GM23338 (cell line): ENCODE data around the gene GPRASP2. TPM values are rescaled to one million over a fixed set of nuclear protein-coding genes. Genes with fewer than 3 reads are reported as not detected.

Experiments used
- ATAC-seq: fragments of 200-7000 bp; cut with Tn5 transposase; 3 replicates; pipeline ENCODE4 v1.9.1; 2020
- DNase-seq: peaks from one replicate; pipeline ENCODE4 v3.0.0-alpha.2; 2015; ENCODE audit warnings: low spot score
- H2AFZ ChIP-seq: fragments of 200-600 bp; sonication (generic); 2 replicates; pipeline ENCODE4 v1.8.0; 2016; ENCODE audit warnings: antibody characterized with exemption, mild to moderate bottlenecking, moderate library complexity
- H3F3A ChIP-seq: fragments of 200-600 bp; sonication (generic); replicated peaks from 2 replicates; pipeline ENCODE4 v1.8.0; 2017; ENCODE audit warnings: antibody characterized with exemption, mixed run types, low read depth
- H3K27ac ChIP-seq: fragments of 200-600 bp; sonication (generic); 2 replicates; pipeline ENCODE4 v1.6.1; 2016; ENCODE audit warnings: low read depth
- H3K27me3 ChIP-seq: fragments of 200-600 bp; sonication (generic); 2 replicates; pipeline ENCODE4 v1.8.0; 2016; ENCODE audit warnings: mild to moderate bottlenecking, mixed run types, moderate library complexity; ENCODE audit not compliant: insufficient read depth
- H3K36me3 ChIP-seq: fragments of 200-600 bp; sonication (generic); 2 replicates; pipeline ENCODE4 v1.8.0; 2016; ENCODE audit warnings: mild to moderate bottlenecking; ENCODE audit not compliant: insufficient read depth
- H3K4me1 ChIP-seq: fragments of 200-600 bp; sonication (generic); 2 replicates; pipeline ENCODE4 v1.8.0; 2016; ENCODE audit warnings: mild to moderate bottlenecking, moderate library complexity; ENCODE audit not compliant: insufficient read depth
- H3K4me2 ChIP-seq: fragments of 200-600 bp; sonication (generic); 2 replicates; pipeline ENCODE4 v1.7.1; 2017; ENCODE audit warnings: mixed run types
- H3K4me3 ChIP-seq: fragments of 200-600 bp; sonication (generic); 2 replicates; pipeline ENCODE4 v1.6.1; 2016; ENCODE audit warnings: mixed run types
- H3K79me2 ChIP-seq: fragments of 200-600 bp; sonication (generic); replicated peaks from 2 replicates; pipeline ENCODE4 v1.8.0; 2017; ENCODE audit warnings: mild to moderate bottlenecking; ENCODE audit not compliant: insufficient read depth
- H3K9me2 ChIP-seq: fragments of 200-600 bp; sonication (generic); 2 replicates; pipeline ENCODE4 v1.8.0; 2017; ENCODE audit not compliant: insufficient read depth
- H4K20me1 ChIP-seq: fragments of 200-600 bp; sonication (generic); replicated peaks from 2 replicates; pipeline ENCODE4 v1.8.0; 2017; ENCODE audit warnings: mild to moderate bottlenecking; ENCODE audit not compliant: insufficient read depth
- H3K27ac Mint-ChIP-seq: 2 replicates; pipeline ENCODE4 v1.8.0; 2020; ENCODE audit warnings: inconsistent platforms, mild to moderate bottlenecking, moderate library complexity, mixed read lengths
- H3K27me3 Mint-ChIP-seq: 3 replicates; pipeline ENCODE4 v1.8.0; 2022; ENCODE audit warnings: low read depth, mild to moderate bottlenecking, moderate library complexity, mixed read lengths, inconsistent platforms; ENCODE audit not compliant: insufficient read depth, poor library complexity
- H3K36me3 Mint-ChIP-seq: 3 replicates; pipeline ENCODE4 v1.8.0; 2021; ENCODE audit warnings: low read depth, mild to moderate bottlenecking, inconsistent platforms, moderate library complexity, mixed read lengths
- H3K4me1 Mint-ChIP-seq: 3 replicates; pipeline ENCODE4 v1.8.0; 2020; ENCODE audit warnings: mild to moderate bottlenecking, inconsistent platforms, mixed read lengths
- H3K4me3 Mint-ChIP-seq: 3 replicates; pipeline ENCODE4 v1.8.0; 2021; ENCODE audit warnings: moderate library complexity, mild to moderate bottlenecking, inconsistent platforms, mixed read lengths
- H3K9me3 Mint-ChIP-seq: 3 replicates; pipeline ENCODE4 v1.8.0; 2020; ENCODE audit warnings: moderate library complexity, mild to moderate bottlenecking, inconsistent platforms, mixed read lengths
- CREB1 ChIP-seq: fragments of 250-450 bp; sonication (Bioruptor Pico); IDR thresholded peaks from 2 replicates; pipeline ENCODE4 v1.5.0; 2020; ENCODE audit warnings: low read depth, mild to moderate bottlenecking, moderate library complexity
- CTCF ChIP-seq, 2 experiments: fragments of 200-600 bp in 1 of 2; sonication (generic) in 1 of 2; conservative IDR thresholded peaks; 2 replicates each; pipeline versions ENCODE4 v1.5.1 to v1.6.1; 2016 to 2017; ENCODE audit warnings: antibody characterized with exemption in 2 of 2, low read depth in 2 of 2, mild to moderate bottlenecking in 2 of 2, moderate library complexity in 1 of 2
- ETS1 ChIP-seq: IDR thresholded peaks from 2 replicates; pipeline ENCODE4 v1.6.1; 2016; ENCODE audit warnings: antibody characterized with exemption
- EZH2 ChIP-seq: fragments of 200-600 bp; sonication (generic); IDR thresholded peaks from one replicate; pipeline ENCODE4 v1.8.0; 2017; ENCODE audit warnings: antibody characterized with exemption, mild to moderate bottlenecking, low read depth; ENCODE audit not compliant: unreplicated experiment
- EZH2phosphoT487 ChIP-seq: fragments of 200-600 bp; sonication (generic); IDR thresholded peaks from one replicate; pipeline ENCODE4 v1.8.1; 2018; ENCODE audit warnings: antibody characterized with exemption; ENCODE audit not compliant: unreplicated experiment
- JUNB ChIP-seq: IDR thresholded peaks from one replicate; pipeline ENCODE4 v1.6.1; 2016; ENCODE audit warnings: antibody characterized with exemption; ENCODE audit not compliant: unreplicated experiment
- NANOG ChIP-seq: IDR thresholded peaks from 2 replicates; pipeline ENCODE4 v1.6.1; 2016; ENCODE audit warnings: antibody characterized with exemption, borderline replicate concordance
- STAT1 ChIP-seq: IDR thresholded peaks from one replicate; pipeline ENCODE4 v1.6.1; 2016; ENCODE audit warnings: antibody characterized with exemption; ENCODE audit not compliant: unreplicated experiment
- ZNF114 ChIP-seq: fragments of 250-450 bp; sonication (Bioruptor Pico); IDR thresholded peaks from 2 replicates; pipeline ENCODE4 v1.5.0; 2020; ENCODE audit warnings: mild to moderate bottlenecking, moderate library complexity
- ZNF331 ChIP-seq: fragments of 250-450 bp; sonication (Bioruptor Pico); IDR thresholded peaks from 2 replicates; pipeline ENCODE4 v1.5.0; 2020; ENCODE audit warnings: low read depth, mild to moderate bottlenecking, moderate library complexity
- ZNF462 ChIP-seq: fragments of 250-450 bp; sonication (Bioruptor Pico); IDR thresholded peaks from 2 replicates; pipeline ENCODE4 v1.5.0; 2020; ENCODE audit warnings: mild to moderate bottlenecking, moderate library complexity
- polyA plus RNA-seq: library from polyadenylated mRNA; unstranded; fragments of >200 nt; fragmentation: Nextera tagmentation; extraction: Ambion mirVana; gene quantifications from 2 replicates; pipeline ENCODE4 v1.2.1, GENCODE V29; 2016
- total RNA-seq: library from RNA; depleted of rRNA; stranded (reverse); fragments of >200 nt; shearing (Covaris generic); gene quantifications from 2 replicates; pipeline ENCODE4 v1.2.3, GENCODE V29; 2014

The GPRASP2 gene
- total and polyA plus RNA-seq, 2 experiments from 2014 or later = 4.9 to 22.4 TPM

DNA sequence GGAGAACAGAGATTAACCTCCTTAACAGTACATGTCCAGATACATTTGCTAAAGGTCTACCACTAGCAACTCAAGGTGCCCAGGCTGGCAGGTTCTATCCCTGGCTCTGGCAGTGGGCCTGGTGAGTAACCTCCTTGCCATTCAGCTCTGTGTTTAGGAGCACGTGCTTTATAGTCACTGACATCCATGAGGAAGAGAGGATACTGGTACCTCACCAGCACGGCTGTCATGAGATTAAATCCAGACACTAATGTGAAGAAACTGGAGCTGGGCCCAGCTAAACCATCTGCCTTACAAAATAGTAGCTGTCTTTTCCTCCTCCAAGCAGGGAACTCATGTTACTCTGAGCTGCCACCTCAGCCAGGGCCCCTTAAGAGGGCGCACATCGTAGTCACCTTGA, 53.6 kb downstream of the GPRASP2 start:
- no peak overlapping the region for H3K27ac ChIP-seq
- no peaks in the 10 kb centered on the region for H3K27me3 ChIP-seq
- no peak for ATAC-seq
- no peaks in the 10 kb centered on the region for H3K36me3 Mint-ChIP-seq
- no peak overlapping the region for H3K4me3 ChIP-seq
- peaks cover 15% of the 10 kb centered on the region for H3K79me2 ChIP-seq
- H2AFZ ChIP-seq = no peak overlapping the region
- no peaks in the 10 kb centered on the region for H3K9me3 Mint-ChIP-seq
- peaks cover 4% of the 10 kb centered on the region for H3K27me3 Mint-ChIP-seq
- no peaks in the 10 kb centered on the region for H3K9me2 ChIP-seq
- no peaks in the 10 kb centered on the region for H3K36me3 ChIP-seq
- no peaks in the 10 kb centered on the region for H4K20me1 ChIP-seq
- H3K27ac Mint-ChIP-seq = no peak overlapping the region
- no peak for DNase-seq
- no peak overlapping the region for H3K4me2 ChIP-seq
- no peak for TF ChIP-seq ZNF114 (CRISPR knock-in tag)
- no peak for TF ChIP-seq STAT1
- TF ChIP-seq EZH2phosphoT487 = no peak
- no peak for TF ChIP-seq CREB1 (CRISPR knock-in tag)
- no peak for TF ChIP-seq JUNB
- TF ChIP-seq NANOG = no peak
- TF ChIP-seq EZH2 = no peak
- no peak for TF ChIP-seq ETS1
- H3K4me3 Mint-ChIP-seq = no peak overlapping the region
- H3K4me1 Mint-ChIP-seq = peaks cover 4% of the 10 kb centered on the region; the same call in 1 of the 3 replicates
- no peaks in the 10 kb centered on the region; the same call in 1 of the 2 replicates for H3K4me1 ChIP-seq
- no peaks in the 10 kb centered on the region for H3F3A ChIP-seq

DNA sequence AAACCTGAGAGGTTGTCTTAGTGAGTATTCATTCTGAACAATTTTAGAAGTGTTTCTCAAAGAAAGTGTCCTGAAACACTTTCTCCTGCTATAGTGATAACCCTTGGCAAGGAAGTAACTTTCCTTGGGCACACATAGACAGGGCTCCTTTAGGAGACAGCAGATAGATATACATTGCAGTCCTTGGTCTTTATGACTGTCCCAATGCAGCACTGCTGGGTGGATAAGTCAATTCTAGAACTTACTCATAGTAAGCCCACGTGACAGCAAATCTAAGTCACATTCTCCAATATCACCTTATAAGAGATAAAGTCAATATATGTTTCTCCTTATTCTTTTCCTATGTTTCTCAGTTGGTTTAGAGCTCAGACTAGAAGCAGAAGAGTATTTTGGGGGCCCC, 55.0 kb downstream of the GPRASP2 start:
- Histone ChIP-seq H3K4me2 (no peak overlapping the region), H2AFZ (no peak overlapping the region), H3K4me1 (no peaks in the 10 kb centered on the region; the same call in 1 of the 2 replicates), H3F3A (no peaks in the 10 kb centered on the region), H4K20me1 (no peaks in the 10 kb centered on the region), H3K79me2 (peaks cover 18% of the 10 kb centered on the region), H3K9me2 (no peaks in the 10 kb centered on the region), H3K4me3 (no peak overlapping the region), H3K36me3 (no peaks in the 10 kb centered on the region), H3K27ac (no peak overlapping the region), H3K27me3 (no peaks in the 10 kb centered on the region)
- TF ChIP-seq CREB1 (CRISPR knock-in tag) (no peak), EZH2phosphoT487 (no peak), STAT1 (no peak), ZNF462 (no peak), JUNB (no peak), ZNF331 (CRISPR knock-in tag) (no peak), ZNF114 (CRISPR knock-in tag) (no peak), CTCF (conservative IDR thresholded peaks at IDR 0.05; ENCODE audit: low read depth in 2 of 2) (no peak), NANOG (no peak)
- ATAC-seq (no peak), DNase-seq (no peak)
- Mint-ChIP-seq H3K4me1 (peaks cover 4% of the 10 kb centered on the region; the same call in 1 of the 3 replicates), H3K27me3 (peaks cover 4% of the 10 kb centered on the region), H3K4me3 (no peak overlapping the region), H3K27ac (no peak overlapping the region), H3K9me3 (no peaks in the 10 kb centered on the region), H3K36me3 (no peaks in the 10 kb centered on the region)
